Caco-2 (cell line): Measurements from ENCODE around the gene CDK11A. TPM values are rescaled to one million over a fixed set of nuclear protein-coding genes. Genes with fewer than 3 reads are reported as not detected.
"Not testable (repeated sequence)": the region's sequence is repeated elsewhere in the genome, so short reads cannot be mapped to it uniquely, and the experiment has no call there.

ENCODE experiments used
- BruUV-seq: library from RNA; stranded (reverse); fragments of 400-500 nt; replicated peaks from 2 replicates; lab custom pipeline; 2021; lab: Mats Ljungman, UMichigan
- CTCF ChIA-PET: fragments of 300-600 bp; sonication (Branson Sonifier 250); formaldehyde crosslinking; loops from one replicate; lab custom pipeline; 2022; ENCODE audit warnings: antibody characterized with exemption; lab: Charles Lee
- POLR2A ChIA-PET: fragments of 300-600 bp; sonication (Branson Sonifier 250); formaldehyde crosslinking; loops from one replicate; lab custom pipeline; 2022; ENCODE audit warnings: antibody characterized with exemption; lab: Charles Lee
- DNase-seq, 2 experiments: peaks; one replicate each; pipeline versions ENCODE4 v3.0.0 to v3.0.0-alpha.2; 2020 to 2022
- H3K27me3 ChIP-seq: replicated peaks from 2 replicates; pipeline ENCODE4 v1.6.0; 2011; ENCODE audit warnings: low read length; ENCODE audit not compliant: control insufficient read depth, insufficient read depth
- H3K36me3 ChIP-seq: 2 replicates; pipeline ENCODE4 v1.5.1; 2011; ENCODE audit warnings: low read length; ENCODE audit not compliant: control insufficient read depth, insufficient read depth
- H3K4me1 ChIP-seq: fragments of 250-450 bp; sonication (Bioruptor Pico); 2 replicates; pipeline ENCODE4 v1.5.1; 2020; ENCODE audit warnings: mild to moderate bottlenecking
- H3K4me3 ChIP-seq: 2 replicates; pipeline ENCODE4 v1.5.1; 2011; ENCODE audit warnings: low read depth, mild to moderate bottlenecking, control low read depth, low read length
- H3K9me3 ChIP-seq: fragments of 250-450 bp; sonication (Bioruptor Pico); 2 replicates; pipeline ENCODE4 v1.5.1; 2020; ENCODE audit warnings: mild to moderate bottlenecking, moderate library complexity
- H3K27ac Mint-ChIP-seq: one replicate; pipeline ENCODE4 v1.8.0; 2022; ENCODE audit warnings: mixed read lengths; ENCODE audit not compliant: unreplicated experiment
- H3K27me3 Mint-ChIP-seq: one replicate; pipeline ENCODE4 v1.8.0; 2022; ENCODE audit warnings: mixed read lengths; ENCODE audit not compliant: insufficient read depth, unreplicated experiment
- H3K36me3 Mint-ChIP-seq: one replicate; pipeline ENCODE4 v1.8.0; 2022; ENCODE audit warnings: mild to moderate bottlenecking, mixed read lengths; ENCODE audit not compliant: insufficient read depth, unreplicated experiment
- H3K4me1 Mint-ChIP-seq: one replicate; pipeline ENCODE4 v1.8.0; 2022; ENCODE audit warnings: low read depth, mixed read lengths; ENCODE audit not compliant: unreplicated experiment
- H3K4me3 Mint-ChIP-seq: one replicate; pipeline ENCODE4 v1.8.0; 2022; ENCODE audit warnings: mild to moderate bottlenecking, moderate library complexity, mixed read lengths; ENCODE audit not compliant: unreplicated experiment
- H3K9me3 Mint-ChIP-seq: one replicate; pipeline ENCODE4 v1.8.0; 2022; ENCODE audit warnings: mixed read lengths; ENCODE audit not compliant: unreplicated experiment
- intact Hi-C: fragments of 100-400 bp; cut with micrococcal nuclease; formaldehyde crosslinking; loops from one replicate; pipeline ENCODE4 v1.10.0; 2022; ENCODE audit not compliant: unreplicated experiment
- total RNA-seq: library from RNA; stranded (reverse); gene quantifications from 2 replicates; pipeline ENCODE4 v1.2.3, GENCODE V29; 2022
- TF ChIP-seq, protein P1 (sequence below), 2 experiments: fragments of 200-600 bp in 1 of 2; IDR thresholded peaks; 1 replicate in 1 of 2; 2 replicates in 1 of 2; pipeline versions ENCODE4 v1.5.1 to v1.8.0; 2011 to 2022; ENCODE audit warnings: antibody characterized with exemption in 1 of 2, control low read depth in 1 of 2, inconsistent platforms in 1 of 2, low read depth in 1 of 2, low read length in 1 of 2, mild to moderate bottlenecking in 1 of 2, moderate library complexity in 1 of 2; ENCODE audit not compliant: insufficient read depth in 1 of 2, severe bottlenecking in 1 of 2, unreplicated experiment in 1 of 2

Gene CDK11A
- total RNA-seq, 1 experiment from 2014 or later = 53.7 TPM

DNA sequence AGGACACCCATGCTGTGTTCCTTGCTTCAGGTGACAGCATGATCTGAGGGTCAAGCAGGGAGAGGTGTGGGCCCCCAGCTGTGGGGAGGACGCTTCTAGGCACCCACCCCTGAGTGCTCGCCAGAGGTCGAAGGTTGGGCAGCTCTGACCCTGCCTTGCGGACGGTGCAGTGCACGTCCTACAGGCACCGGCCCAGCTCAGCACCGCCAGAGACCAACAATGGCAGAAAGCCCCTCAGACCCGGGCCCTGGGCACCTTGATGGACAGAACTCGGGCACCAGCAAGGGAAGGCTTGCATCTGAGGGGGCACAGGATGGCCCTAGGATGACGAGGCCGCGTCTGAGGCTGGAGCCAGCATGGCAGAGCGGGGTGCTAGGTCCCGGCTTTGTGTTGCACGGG lies 29.4 kb upstream of the CDK11A start:
- no peak overlapping the region for H3K4me3 ChIP-seq
- Mint-ChIP-seq H3K4me1 (no peaks in the 10 kb centered on the region), H3K4me3 (no peak overlapping the region), H3K27me3 (no peaks in the 10 kb centered on the region), H3K9me3 (no peaks in the 10 kb centered on the region), H3K27ac (no peak overlapping the region), H3K36me3 (peaks cover 28% of the 10 kb centered on the region)
- POLR2A ChIA-PET = no interaction called here
- H3K27me3 ChIP-seq = no peaks in the 10 kb centered on the region
- CTCF ChIA-PET = no interaction called here
- no peaks in the 10 kb centered on the region for H3K9me3 ChIP-seq
- no peaks in the 10 kb centered on the region; the same call in 1 of the 2 replicates for H3K36me3 ChIP-seq
- TF ChIP-seq, protein P1, sequence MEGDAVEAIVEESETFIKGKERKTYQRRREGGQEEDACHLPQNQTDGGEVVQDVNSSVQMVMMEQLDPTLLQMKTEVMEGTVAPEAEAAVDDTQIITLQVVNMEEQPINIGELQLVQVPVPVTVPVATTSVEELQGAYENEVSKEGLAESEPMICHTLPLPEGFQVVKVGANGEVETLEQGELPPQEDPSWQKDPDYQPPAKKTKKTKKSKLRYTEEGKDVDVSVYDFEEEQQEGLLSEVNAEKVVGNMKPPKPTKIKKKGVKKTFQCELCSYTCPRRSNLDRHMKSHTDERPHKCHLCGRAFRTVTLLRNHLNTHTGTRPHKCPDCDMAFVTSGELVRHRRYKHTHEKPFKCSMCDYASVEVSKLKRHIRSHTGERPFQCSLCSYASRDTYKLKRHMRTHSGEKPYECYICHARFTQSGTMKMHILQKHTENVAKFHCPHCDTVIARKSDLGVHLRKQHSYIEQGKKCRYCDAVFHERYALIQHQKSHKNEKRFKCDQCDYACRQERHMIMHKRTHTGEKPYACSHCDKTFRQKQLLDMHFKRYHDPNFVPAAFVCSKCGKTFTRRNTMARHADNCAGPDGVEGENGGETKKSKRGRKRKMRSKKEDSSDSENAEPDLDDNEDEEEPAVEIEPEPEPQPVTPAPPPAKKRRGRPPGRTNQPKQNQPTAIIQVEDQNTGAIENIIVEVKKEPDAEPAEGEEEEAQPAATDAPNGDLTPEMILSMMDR (IDR thresholded peaks at IDR 0.05; ENCODE audit: insufficient read depth in 1 of 2, low read depth in 1 of 2, low read length in 1 of 2, severe bottlenecking in 1 of 2, unreplicated experiment in 1 of 2) = no peak
- DNase-seq = no peak
- no TSS peak for BruUV-seq
- intact Hi-C loops = no loop called here
- no peaks in the 10 kb centered on the region for H3K4me1 ChIP-seq

DNA sequence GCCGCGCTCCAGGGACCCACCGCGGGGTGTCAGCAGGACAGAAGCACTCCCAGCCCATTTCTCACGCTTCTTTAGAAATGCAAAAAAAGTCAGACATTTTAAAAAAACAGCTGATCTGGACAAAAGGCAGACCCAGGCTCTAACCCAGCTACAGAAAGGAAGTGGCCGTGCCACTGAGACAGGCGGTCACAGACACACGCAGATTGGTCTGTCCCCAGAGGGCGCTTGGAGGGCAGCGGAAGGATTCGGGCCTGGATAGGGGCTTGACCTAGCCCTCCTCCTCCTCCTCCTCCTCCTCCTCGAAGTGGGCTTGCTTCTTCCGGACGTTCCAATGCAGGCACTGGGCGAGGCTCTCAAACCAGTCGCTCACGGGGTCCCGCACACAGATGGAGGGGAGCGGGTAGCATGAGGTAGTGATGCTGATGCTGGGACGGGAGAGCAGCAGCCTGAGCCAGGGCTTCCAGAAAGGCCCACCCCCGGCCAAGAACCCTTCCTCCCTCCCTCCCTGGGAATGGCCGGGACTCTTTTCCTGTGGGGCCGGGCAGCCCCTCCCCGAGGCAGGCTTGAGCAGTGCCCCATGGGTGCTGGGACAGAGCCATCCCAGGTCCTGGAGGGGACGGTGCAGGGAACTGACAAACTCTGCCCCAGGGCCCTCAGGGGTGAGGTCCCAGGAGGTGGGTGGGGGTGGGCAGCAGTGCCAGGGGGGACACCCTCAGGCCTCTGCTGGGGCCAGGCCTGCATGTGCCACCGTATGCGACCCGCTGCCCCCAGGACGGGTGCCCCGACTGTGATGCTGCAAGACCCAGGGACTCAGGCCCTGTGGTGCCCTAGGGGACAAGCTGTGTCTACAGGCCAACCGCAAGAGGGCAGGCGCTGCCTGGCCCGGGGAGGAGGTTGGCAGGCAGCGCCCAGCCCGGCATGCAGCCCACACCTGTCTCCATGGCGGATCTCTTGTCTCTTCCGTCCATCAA lies 28.8 kb upstream of the CDK11A start:
- ChIA-PET POLR2A (no interaction called here), CTCF (interaction anchor here (0.5 kb wide), 1 partner anchor 31 kb away, joined by 4 read pairs; no protein-coding TSS in a partner anchor)
- DNase-seq = no peak
- no peaks in the 10 kb centered on the region; the same call in 1 of the 2 replicates for H3K36me3 ChIP-seq
- intact Hi-C loops = no loop called here
- TF ChIP-seq, protein P1 (IDR thresholded peaks at IDR 0.05; ENCODE audit: insufficient read depth in 1 of 2, low read depth in 1 of 2, low read length in 1 of 2, severe bottlenecking in 1 of 2, unreplicated experiment in 1 of 2) = no peak
- no peaks in the 10 kb centered on the region for H3K27me3 ChIP-seq
- Mint-ChIP-seq H3K4me1 (no peaks in the 10 kb centered on the region), H3K27me3 (no peaks in the 10 kb centered on the region), H3K27ac (no peak overlapping the region), H3K9me3 (no peaks in the 10 kb centered on the region), H3K4me3 (no peak overlapping the region), H3K36me3 (peaks cover 24% of the 10 kb centered on the region)
- no TSS peak for BruUV-seq
- H3K9me3 ChIP-seq = no peaks in the 10 kb centered on the region
- H3K4me3 ChIP-seq = no peak overlapping the region
- no peaks in the 10 kb centered on the region for H3K4me1 ChIP-seq

DNA sequence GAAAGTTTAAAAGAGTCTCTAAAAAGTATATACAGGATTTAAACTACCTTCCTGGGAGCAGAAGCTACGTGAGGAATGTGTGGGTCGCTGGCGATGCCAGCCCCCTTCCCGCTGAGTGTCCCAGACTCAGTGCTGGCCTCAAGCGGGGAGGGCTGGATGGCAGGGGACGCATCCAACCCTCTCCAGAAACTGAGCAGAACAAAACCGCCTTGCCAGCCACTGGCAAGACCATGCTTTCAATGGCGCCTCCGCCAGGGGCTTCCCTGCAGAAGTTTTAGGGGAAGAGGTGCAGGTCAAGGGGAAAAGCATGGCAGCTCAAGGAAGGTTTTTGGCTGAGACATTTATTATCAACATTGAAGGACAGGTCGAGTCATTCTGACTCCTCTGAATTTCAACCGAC lies 28.0 kb upstream of the CDK11A start:
- POLR2A ChIA-PET = no interaction called here
- H3K9me3 Mint-ChIP-seq = no peaks in the 10 kb centered on the region
- TF ChIP-seq, protein P1 (IDR thresholded peaks at IDR 0.05; ENCODE audit: insufficient read depth in 1 of 2, low read depth in 1 of 2, low read length in 1 of 2, severe bottlenecking in 1 of 2, unreplicated experiment in 1 of 2) = no peak
- CTCF ChIA-PET = interaction anchor here (0.5 kb wide), 1 partner anchor 32 kb away, joined by 4 read pairs; no protein-coding TSS in a partner anchor
- H3K27ac Mint-ChIP-seq = no peak overlapping the region
- intact Hi-C loops = no loop called here
- peaks cover 19% of the 10 kb centered on the region for H3K36me3 Mint-ChIP-seq
- H3K4me1 Mint-ChIP-seq = no peaks in the 10 kb centered on the region
- no peaks in the 10 kb centered on the region for H3K9me3 ChIP-seq
- H3K27me3 ChIP-seq = no peaks in the 10 kb centered on the region
- DNase-seq = no peak
- no TSS peak for BruUV-seq
- H3K4me3 ChIP-seq = no peak overlapping the region
- no peaks in the 10 kb centered on the region for H3K27me3 Mint-ChIP-seq
- no peaks in the 10 kb centered on the region for H3K4me1 ChIP-seq
- H3K4me3 Mint-ChIP-seq = no peak overlapping the region
- no peaks in the 10 kb centered on the region; the same call in 1 of the 2 replicates for H3K36me3 ChIP-seq

DNA sequence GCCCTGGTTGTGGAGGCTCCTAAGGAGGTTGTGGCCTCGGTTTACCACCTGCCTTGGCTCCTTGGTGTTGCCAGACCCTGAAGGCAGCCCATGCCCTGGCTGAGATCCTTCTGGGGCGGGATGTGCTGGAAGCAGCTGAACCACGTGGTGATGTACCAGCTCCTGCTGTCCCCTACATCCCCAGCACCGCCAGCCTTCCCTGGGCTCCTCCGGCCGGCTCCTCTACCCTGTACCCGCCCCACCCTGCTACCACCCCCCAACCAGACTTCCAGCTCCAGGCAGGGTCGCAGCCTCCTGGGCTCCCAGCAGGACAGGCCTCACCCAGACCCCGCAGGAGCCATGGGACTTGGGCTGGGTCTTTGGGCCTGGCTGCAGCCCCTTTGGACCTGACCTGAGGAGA lies 25.8 kb upstream of the CDK11A start:
- H3K9me3 ChIP-seq, H3K36me3 ChIP-seq, CTCF ChIA-PET, H3K27me3 Mint-ChIP-seq, POLR2A ChIA-PET, BruUV-seq, DNase-seq, H3K4me3 ChIP-seq, H3K4me1 Mint-ChIP-seq, H3K27ac Mint-ChIP-seq, H3K4me3 Mint-ChIP-seq, H3K4me1 ChIP-seq, H3K9me3 Mint-ChIP-seq, H3K27me3 ChIP-seq, intact Hi-C loops: not testable (repeated sequence)
- H3K36me3 Mint-ChIP-seq = peaks cover 25% of the 10 kb centered on the region
